ENCODE results near the gene MAP1B. TPM values are rescaled to one million over a fixed set of nuclear protein-coding genes. Genes with fewer than 3 reads are reported as not detected.
"Not testable (repeated sequence)": the region's sequence is repeated elsewhere in the genome, so short reads cannot be mapped to it uniquely, and the experiment has no call there.

MAP1B gene
- polyA plus RNA-seq, 3 donors: 1.4 to 21.9 (median 11.3) TPM

GRCh38 chr5:72151646-72152045 lies 44.4 kb downstream of the MAP1B start:
- WGBS, 3 donors: 17 to 65% (median 18%) methylated on average over 1 of the region's 1 CpG
- no peak overlapping the region for H3K27ac ChIP-seq (ENCODE audit: low read depth, low read length)

- WGBS, 3 donors: 86 to 98% (median 91%) methylated on average over 8 of the region's 8 CpGs
These were observed 45.3 kb downstream of the MAP1B start for GRCh38 chr5:72152545-72152944.

GRCh38 chr5:72153551-72153950 lies 46.3 kb downstream of the MAP1B start:
- H3K27ac ChIP-seq (ENCODE audit: low read depth, low read length): no peak overlapping the region
- 77 to 88% (median 84%) methylated on average over 4 of the region's 4 CpGs for WGBS, 3 donors

More at GRCh38 chr5:72152545-72152944, 45.3 kb downstream of the MAP1B start:
- H3K27ac ChIP-seq (ENCODE audit: low read depth, low read length): no peak overlapping the region

- no peak overlapping the region for H3K27ac ChIP-seq (ENCODE audit: low read depth, low read length)
- WGBS, 3 donors: 71 to 84% (median 78%) methylated on average over 5 of the region's 5 CpGs
These were observed 46.9 kb downstream of the MAP1B start for GRCh38 chr5:72154076-72154756.

GRCh38 chr5:72156946-72157624 lies 49.8 kb downstream of the MAP1B start:
- WGBS, 3 donors: 53 to 67% (median 62%) methylated on average over 5 of the region's 5 CpGs
- H3K27ac ChIP-seq (ENCODE audit: low read depth, low read length): no peak overlapping the region

- H3K27ac ChIP-seq (ENCODE audit: low read depth, low read length): no peak overlapping the region
- 58 to 83% (median 79%) methylated on average over 3 of the region's 3 CpGs for WGBS, 3 donors
These were observed 50.3 kb downstream of the MAP1B start for GRCh38 chr5:72157625-72157962.

GRCh38 chr5:72159501-72159911 lies 52.2 kb downstream of the MAP1B start:
- no peak overlapping the region for H3K27ac ChIP-seq (ENCODE audit: low read depth, low read length)
- 94 to 95% (median 94%) methylated on average over 3 of the region's 3 CpGs for WGBS, 3 donors

GRCh38 chr5:72160329-72160728 lies 53.1 kb downstream of the MAP1B start:
- 84 to 96% (median 91%) methylated on average over 1 of the region's 1 CpG for WGBS, 3 donors
- H3K27ac ChIP-seq (ENCODE audit: low read depth, low read length): no peak overlapping the region

GRCh38 chr5:72160959-72161358 lies 53.7 kb downstream of the MAP1B start:
- no peak overlapping the region for H3K27ac ChIP-seq (ENCODE audit: low read depth, low read length)

- no peak overlapping the region for H3K27ac ChIP-seq (ENCODE audit: low read depth, low read length)
- 85 to 94% (median 91%) methylated on average over 3 to 4 of the region's 4 CpGs for WGBS, 3 donors
These were observed 54.7 kb downstream of the MAP1B start for GRCh38 chr5:72161951-72162350.

GRCh38 chr5:72163349-72163983 lies 56.2 kb downstream of the MAP1B start:
- H3K27ac ChIP-seq (ENCODE audit: low read depth, low read length): no peak overlapping the region
- WGBS, 3 donors: 98 to 99% (median 98%) methylated on average over 2 of the region's 2 CpGs

GRCh38 chr5:72166070-72166979 lies 59.0 kb downstream of the MAP1B start:
- H3K27ac ChIP-seq (ENCODE audit: low read depth, low read length): no peak overlapping the region
- 21 to 43% (median 34%) methylated on average over 15 of the region's 15 CpGs for WGBS, 3 donors

- H3K27ac ChIP-seq (ENCODE audit: low read depth, low read length): no peak overlapping the region
- 70 to 92% (median 85%) methylated on average over 1 of the region's 1 CpG for WGBS, 3 donors
These were observed 60.0 kb downstream of the MAP1B start for GRCh38 chr5:72167257-72167656.

GRCh38 chr5:72167804-72168203 lies 60.5 kb downstream of the MAP1B start:
- 52 to 67% (median 58%) methylated on average over 8 of the region's 8 CpGs for WGBS, 3 donors

GRCh38 chr5:72170101-72170500 lies 62.8 kb downstream of the MAP1B start:
- WGBS, 3 donors: 72 to 83% (median 77%) methylated on average over 2 of the region's 2 CpGs
- no peak overlapping the region for H3K27ac ChIP-seq (ENCODE audit: low read depth, low read length)

More at GRCh38 chr5:72167804-72168203, 60.5 kb downstream of the MAP1B start:
- no peak overlapping the region for H3K27ac ChIP-seq (ENCODE audit: low read depth, low read length)

- WGBS, 3 donors: 87 to 98% (median 96%) methylated on average over 3 of the region's 3 CpGs
- H3K27ac ChIP-seq (ENCODE audit: low read depth, low read length): not testable (repeated sequence)
These were observed 63.9 kb downstream of the MAP1B start for GRCh38 chr5:72171181-72171580.

- H3K27ac ChIP-seq (ENCODE audit: low read depth, low read length): no peak overlapping the region
- WGBS, 3 donors: 78 to 84% (median 83%) methylated on average over 6 of the region's 6 CpGs
These were observed 64.4 kb downstream of the MAP1B start for GRCh38 chr5:72171667-72172066.

- no peak overlapping the region for H3K27ac ChIP-seq (ENCODE audit: low read depth, low read length)
- WGBS, 3 donors: 29 to 95% (median 94%) methylated on average over 4 of the region's 4 CpGs
These were observed 65.5 kb downstream of the MAP1B start for GRCh38 chr5:72172786-72173185.

- WGBS, 3 donors: 85 to 94% (median 89%) methylated on average over 3 of the region's 3 CpGs
- H3K27ac ChIP-seq (ENCODE audit: low read depth, low read length): no peak overlapping the region
These were observed 70.3 kb downstream of the MAP1B start for GRCh38 chr5:72177538-72177937.
